Stimulated activated CD8-positive, alpha-beta memory T cell treated with anti-CD3 and anti-CD28 coated beads, Interleukin-4, amount 100 ng/mL, for 1 hour (primary cell): Measurements from ENCODE around the gene PAGE2B.
"Not testable (repeated sequence)": the region's sequence is repeated elsewhere in the genome, so short reads cannot be mapped to it uniquely, and the experiment has no call there.

ENCODE experiments used
- DNase-seq, 2 donors: peaks; one replicate each; pipeline ENCODE4 v3.0.0-alpha.2; 2020; ENCODE audit warnings: low read depth in 2 of 2, low spot score in 1 of 2

PAGE2B gene, protein sequence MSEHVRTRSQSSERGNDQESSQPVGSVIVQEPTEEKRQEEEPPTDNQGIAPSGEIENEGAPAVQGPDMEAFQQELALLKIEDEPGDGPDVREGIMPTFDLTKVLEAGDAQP

DNA sequence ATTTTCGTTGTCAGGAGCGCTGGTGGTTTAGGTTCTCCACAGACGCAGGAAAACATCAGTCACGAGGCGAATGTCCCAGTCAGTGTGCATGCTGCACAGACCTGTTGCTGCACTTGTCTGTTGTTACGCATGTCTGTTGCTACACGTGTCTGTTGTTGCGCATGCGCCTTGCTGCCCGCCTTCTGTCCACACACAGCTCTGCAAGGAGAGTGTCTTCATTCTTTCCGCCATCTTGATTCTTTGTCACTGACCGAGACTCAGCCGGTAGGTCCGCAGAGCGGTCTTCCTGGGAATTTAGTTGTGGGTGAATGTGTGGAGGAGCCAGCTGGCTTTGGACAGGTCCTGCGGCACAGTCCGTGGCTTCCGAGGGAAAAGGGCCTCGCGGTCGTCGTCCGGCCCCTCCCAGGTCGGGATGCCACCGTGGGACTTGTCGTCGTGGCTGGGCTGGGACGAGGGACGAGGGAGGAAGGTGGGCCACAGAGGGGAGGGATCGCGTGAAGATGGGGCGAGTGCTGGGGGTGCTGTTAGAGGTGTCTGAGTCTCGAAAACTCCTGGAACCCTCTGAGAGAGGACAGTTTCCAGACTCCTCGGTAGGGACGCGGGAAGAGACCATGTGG lies at the start of gene PAGE2B:
PAGE2B (plus strand) TSS at position 180 of the 617 bp plus-strand sequence. CDS start 1,012 bp downstream, outside the sequence.
- DNase-seq, result no peak

DNA sequence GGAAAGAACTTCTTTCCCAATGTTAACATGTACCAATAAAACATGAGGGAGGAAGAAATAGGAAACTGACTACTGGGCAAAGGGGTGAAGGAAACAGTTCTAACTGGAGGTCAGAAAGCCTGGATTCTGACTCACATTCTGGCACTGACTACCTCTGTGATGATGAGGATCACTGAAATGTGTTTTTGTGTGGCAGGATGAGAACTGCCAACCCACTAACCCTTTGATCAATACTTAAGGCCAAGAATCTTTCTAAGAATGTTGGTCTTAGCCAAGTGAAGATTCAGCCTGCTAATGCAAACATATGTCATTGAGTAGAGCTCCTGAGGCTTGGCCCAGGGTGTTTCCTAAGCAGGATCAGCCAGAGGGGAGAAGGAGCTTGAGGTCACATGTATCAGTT lies 48.7 kb upstream of the PAGE2B start:
- DNase-seq, result no peak

DNA sequence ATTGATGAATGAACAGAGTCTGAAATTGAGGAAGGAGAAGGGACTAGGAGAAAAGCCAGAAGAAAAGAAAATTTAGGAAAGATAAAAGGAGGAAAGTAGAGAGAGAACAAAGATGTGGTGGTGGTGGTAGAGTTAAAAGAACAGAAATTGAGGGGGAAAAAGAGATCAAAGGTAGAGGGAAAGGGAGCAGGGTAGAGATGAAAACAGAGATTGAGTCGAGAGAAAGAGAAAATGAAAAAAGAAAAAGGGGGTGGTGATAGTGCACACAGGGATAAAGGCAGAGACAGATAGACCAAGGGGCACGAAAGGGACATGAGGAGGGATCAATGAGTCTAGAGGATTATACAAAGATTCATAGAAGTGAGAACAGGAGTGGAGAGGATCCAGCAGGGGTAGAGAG lies 48.0 kb upstream of the PAGE2B start:
- DNase-seq, result no peak

GRCh38 chrX:55028040-55028439 lies 46.8 kb upstream of the PAGE2B start:
- no peak for DNase-seq

DNA sequence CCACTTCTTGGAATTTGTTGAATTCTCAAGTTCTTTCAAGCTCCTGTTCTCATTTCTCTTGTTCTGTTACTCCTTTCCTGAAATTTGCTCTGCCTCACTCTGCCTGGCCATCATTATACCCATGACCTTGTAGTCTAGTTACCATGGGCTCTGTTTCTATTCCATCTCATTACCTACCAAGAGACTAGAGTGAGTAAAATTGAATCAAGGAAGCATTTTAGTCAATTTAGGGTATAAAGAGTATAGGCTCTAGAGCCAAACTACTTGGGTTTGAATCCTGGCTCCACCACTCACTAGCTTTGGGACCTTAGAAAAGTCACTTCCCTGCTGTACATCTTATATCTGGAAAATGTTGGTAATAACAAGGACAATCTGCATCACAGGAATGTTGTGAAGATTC lies 46.2 kb upstream of the PAGE2B start:
- DNase-seq, result no peak

- DNase-seq, result no peak
These were observed 45.5 kb upstream of the PAGE2B start for GRCh38 chrX:55029291-55029690.

DNA sequence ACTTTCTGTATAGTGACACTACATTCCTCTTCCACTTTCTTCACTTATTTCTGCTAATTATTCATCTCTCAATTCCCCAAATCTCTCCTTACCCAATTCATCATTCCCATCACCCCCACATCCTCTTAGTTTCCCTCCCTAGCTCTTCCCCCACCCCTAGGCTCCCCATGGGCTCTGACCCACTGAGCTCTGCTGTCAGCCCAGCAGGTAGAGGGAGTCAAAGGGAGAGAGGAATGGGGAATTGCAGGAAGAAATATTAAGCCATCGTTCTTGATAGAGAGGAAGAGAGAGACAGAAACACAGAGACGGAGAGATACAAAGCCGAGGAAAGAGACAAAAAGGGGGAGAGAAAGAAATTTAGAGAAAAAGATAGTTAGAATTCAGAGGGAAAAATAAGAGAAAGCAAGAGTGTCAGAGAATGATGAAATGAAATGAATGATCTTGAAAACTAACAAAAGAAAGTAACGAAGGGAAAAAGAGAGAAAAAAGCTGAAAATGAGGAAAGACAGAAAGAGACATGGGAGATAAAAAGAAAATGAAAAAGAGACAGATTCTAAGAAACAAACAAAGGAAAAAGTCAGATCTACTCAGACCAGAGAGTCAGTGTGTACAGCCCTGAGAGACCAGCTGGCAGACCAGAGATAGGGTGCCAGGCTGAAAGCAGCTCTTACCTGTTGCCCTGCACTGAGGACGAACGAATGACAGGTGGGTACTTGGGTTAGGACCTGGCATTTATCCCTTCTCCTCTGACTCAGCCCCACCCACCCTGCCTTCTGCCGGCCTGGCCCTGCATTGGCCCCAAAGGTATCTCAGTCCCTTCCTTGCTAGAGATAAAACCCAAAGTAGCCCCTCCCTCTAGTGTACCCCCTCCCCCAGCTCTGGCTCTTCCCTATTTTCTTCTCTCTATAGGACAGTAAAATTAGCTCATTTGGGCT lies 44.3 kb upstream of the PAGE2B start, which contains the start of gene ALAS2:
ALAS2 (minus strand) TSS at position 707 of the 935 bp plus-strand sequence. CDS start 4,977 bp downstream, outside the sequence.
- DNase-seq, result no peak

- DNase-seq, result no peak
These were observed 41.4 kb upstream of the PAGE2B start for GRCh38 chrX:55033429-55033828.

DNA sequence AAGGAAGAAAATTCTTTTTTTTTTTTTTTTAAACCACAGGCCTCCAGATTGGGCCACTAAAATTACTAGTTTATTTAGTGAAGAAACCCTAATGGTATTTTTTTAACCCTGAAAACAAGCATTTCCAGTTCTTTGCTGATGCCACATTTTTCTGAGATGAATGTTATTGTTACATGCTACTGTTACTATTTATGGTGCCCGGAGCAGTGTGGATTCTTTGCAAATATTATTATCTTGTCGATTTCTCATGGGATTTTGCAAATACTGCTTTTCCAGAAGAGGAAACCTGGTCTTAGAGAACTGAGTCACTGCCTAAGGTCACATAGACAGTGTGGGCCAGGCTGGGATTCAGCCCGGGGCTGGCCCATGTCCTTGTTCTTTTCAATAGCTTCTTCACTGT lies 35.4 kb upstream of the PAGE2B start:
- no peak for DNase-seq

- DNase-seq, result no peak
These were observed 33.3 kb upstream of the PAGE2B start for GRCh38 chrX:55041514-55041913.

DNA sequence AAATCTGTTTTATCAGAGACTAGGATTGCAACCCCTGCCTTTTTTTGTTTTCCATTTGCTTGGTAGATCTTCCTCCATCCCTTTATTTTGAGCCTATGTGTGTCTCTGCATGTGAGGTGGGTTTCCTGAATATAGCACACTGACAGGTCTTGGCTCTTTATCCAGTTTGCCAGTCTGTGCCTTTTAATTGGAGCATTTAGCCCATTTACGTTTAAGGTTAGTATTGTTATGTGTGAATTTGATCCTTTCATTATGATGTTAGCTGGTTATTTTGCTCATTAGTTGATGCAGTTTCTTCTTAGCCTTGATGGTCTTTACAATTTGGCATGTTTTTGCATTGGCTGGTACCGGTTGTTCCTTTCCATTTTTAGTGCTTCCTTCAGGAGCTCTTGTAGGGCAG lies 24.2 kb upstream of the PAGE2B start:
- DNase-seq, result not testable (repeated sequence)

- no peak for DNase-seq
These were observed 17.8 kb upstream of the PAGE2B start for GRCh38 chrX:55056820-55057674.

GRCh38 chrX:55057675-55058249 lies 17.1 kb upstream of the PAGE2B start:
- no peak for DNase-seq

GRCh38 chrX:55067180-55067579 lies 7.7 kb upstream of the PAGE2B start:
- not testable (repeated sequence) for DNase-seq

DNA sequence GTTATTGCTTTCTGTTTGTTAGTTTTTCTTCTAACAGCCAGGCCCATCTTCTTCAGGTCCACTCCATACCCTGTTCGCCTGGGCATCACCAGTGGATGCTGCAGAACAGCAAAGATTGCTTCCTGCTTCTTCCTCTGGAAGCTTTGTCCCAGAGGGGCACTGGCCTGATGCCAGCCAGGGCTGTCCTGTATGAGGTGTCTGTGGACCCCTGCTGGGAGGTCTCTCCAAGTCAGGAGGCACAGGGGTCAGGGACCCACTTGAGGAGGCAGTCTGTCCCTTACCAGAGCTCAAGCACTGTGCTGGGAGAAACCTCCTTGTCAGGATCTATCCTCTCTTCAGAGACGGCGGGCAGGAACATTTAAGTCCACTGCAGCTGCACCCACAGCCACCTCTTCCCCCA lies 2.5 kb upstream of the PAGE2B start:
- no peak for DNase-seq

DNA sequence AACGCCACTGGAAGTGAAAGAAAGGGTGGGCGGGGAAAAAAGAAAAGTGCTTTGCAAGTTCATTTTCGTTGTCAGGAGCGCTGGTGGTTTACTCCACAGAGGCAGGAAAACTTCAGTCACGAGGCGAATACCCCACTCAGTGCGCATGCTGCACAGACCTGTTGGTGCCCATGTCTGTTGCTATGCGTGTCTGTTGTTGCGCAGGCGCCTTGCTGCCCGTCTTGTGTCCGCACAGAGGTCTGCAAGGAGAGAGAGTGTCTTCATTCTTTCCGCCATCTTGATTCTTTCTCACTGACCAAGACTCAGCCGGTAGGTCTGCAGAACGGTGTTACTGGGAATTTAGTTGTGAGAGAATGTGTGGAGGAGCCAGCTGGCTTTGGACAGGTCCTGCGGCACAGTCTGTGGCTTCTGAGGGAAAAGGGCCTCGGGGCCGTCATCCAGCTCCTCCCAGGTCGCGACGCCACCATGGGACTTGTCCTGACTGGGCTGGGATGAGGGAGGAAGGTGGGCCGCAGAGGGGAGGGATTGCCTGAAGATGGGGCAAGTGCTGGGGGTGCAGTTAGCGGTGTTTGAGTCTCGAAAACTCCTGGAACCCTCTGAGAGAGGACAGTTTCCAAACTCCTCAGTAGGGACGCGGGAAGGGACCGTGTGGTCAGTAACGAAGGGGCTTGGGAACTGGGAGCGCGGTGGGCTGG lies 14.1 kb downstream of the PAGE2B start, which contains the start of gene PAGE2:
PAGE2 (plus strand) TSS at position 224 of the 695 bp plus-strand sequence. CDS start 1,003 bp downstream, outside the sequence.
- no peak for DNase-seq

GRCh38 chrX:55098691-55099090 lies 23.9 kb downstream of the PAGE2B start:
- no peak for DNase-seq

GRCh38 chrX:55099162-55099561 lies 24.3 kb downstream of the PAGE2B start:
- no peak for DNase-seq

GRCh38 chrX:55102754-55103153 lies 27.9 kb downstream of the PAGE2B start:
- DNase-seq, result no peak

- no peak for DNase-seq
These were observed 32.4 kb downstream of the PAGE2B start for GRCh38 chrX:55107262-55107661.
